Osteoblast (primary cell): ENCODE data around the gene NAE1. TPM values are rescaled to one million over a fixed set of nuclear protein-coding genes. Genes with fewer than 3 reads are reported as not detected.

Experiments
- DNase-seq: peaks from one replicate; pipeline ENCODE4 v3.0.0; 2011; ENCODE audit warnings: low spot score, mixed read lengths; ENCODE audit not compliant: insufficient read length; ENCODE audit errors: missing footprints
- H2AFZ ChIP-seq: 2 replicates; pipeline ENCODE4 v1.6.0; 2011; ENCODE audit warnings: mild to moderate bottlenecking, low read length
- H3K27ac ChIP-seq: 2 replicates; pipeline ENCODE4 v1.5.1; 2011; ENCODE audit warnings: mild to moderate bottlenecking, low read depth, low read length, moderate library complexity
- H3K27me3 ChIP-seq: 2 replicates; pipeline ENCODE4 v1.6.0; 2012; ENCODE audit warnings: mild to moderate bottlenecking, control low read depth, inconsistent platforms, low read length, moderate library complexity; ENCODE audit not compliant: insufficient read depth
- H3K36me3 ChIP-seq: 2 replicates; pipeline ENCODE4 v1.5.1; 2011; ENCODE audit warnings: mild to moderate bottlenecking, low read length, control low read depth, moderate library complexity; ENCODE audit not compliant: insufficient read depth
- H3K4me1 ChIP-seq: 2 replicates; pipeline ENCODE4 v1.5.1; 2011; ENCODE audit warnings: mild to moderate bottlenecking, low read length, control low read depth, moderate library complexity; ENCODE audit not compliant: insufficient read depth
- H3K4me2 ChIP-seq: 2 replicates; pipeline ENCODE4 v1.6.0; 2011; ENCODE audit warnings: mild to moderate bottlenecking, low read length; ENCODE audit not compliant: insufficient read depth
- H3K4me3 ChIP-seq: fragments of 200-600 bp; sonication (generic); 3 replicates; pipeline ENCODE4 v1.5.1; 2012; ENCODE audit warnings: mild to moderate bottlenecking, low read length, inconsistent platforms; ENCODE audit not compliant: insufficient read depth
- H3K79me2 ChIP-seq: 2 replicates; pipeline ENCODE4 v1.6.0; 2012; ENCODE audit warnings: mild to moderate bottlenecking, low read length, control low read depth, inconsistent platforms; ENCODE audit not compliant: insufficient read depth
- H3K9me3 ChIP-seq: 2 replicates; pipeline ENCODE4 v1.5.1; 2011; ENCODE audit warnings: low read depth, low read length, control low read depth
- H4K20me1 ChIP-seq: 2 replicates; pipeline ENCODE4 v1.6.0; 2012; ENCODE audit warnings: mild to moderate bottlenecking, low read length, control low read depth; ENCODE audit not compliant: insufficient read depth
- total RNA-seq: library from RNA; depleted of rRNA; stranded (reverse); fragments of >200 nt; gene quantifications from 2 replicates; pipeline ENCODE4 v1.2.3, GENCODE V29; 2012
- TF ChIP-seq, protein P1 (sequence below): IDR thresholded peaks from 2 replicates; pipeline ENCODE4 v1.5.1; 2011; ENCODE audit warnings: mild to moderate bottlenecking, low read depth, low read length, moderate library complexity; ENCODE audit errors: extremely low read depth

The NAE1 gene
- total RNA-seq, 1 donor, result 73.5 TPM

DNA sequence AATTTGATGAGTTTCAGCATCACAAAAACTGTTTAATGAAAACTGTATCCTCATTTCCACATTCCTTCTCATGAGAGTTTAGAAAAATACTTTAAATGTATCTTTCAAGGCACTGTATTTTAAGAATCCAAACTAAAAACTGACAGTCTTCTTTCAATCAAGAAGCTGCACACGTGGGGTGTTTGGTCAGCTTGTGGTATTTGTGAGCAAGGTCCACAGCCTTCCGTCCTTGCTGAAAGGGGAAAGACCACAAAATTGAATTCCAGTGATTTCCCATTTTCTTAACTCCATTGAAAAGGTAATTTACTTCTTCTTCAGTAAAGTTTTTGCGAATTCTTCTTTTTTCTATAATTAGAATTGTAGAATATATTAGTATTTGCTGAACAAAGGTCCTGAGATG lies 76.0 kb downstream of the NAE1 start:
- H3K27me3 ChIP-seq, result no peaks in the 10 kb centered on the region
- no peak overlapping the region for H2AFZ ChIP-seq
- DNase-seq, result no peak
- no peaks in the 10 kb centered on the region for H3K9me3 ChIP-seq
- H3K4me3 ChIP-seq, result no peak overlapping the region
- peaks cover 11% of the 10 kb centered on the region for H3K4me1 ChIP-seq
- peaks cover 10% of the 10 kb centered on the region for H4K20me1 ChIP-seq
- H3K27ac ChIP-seq, result no peak overlapping the region
- no peak overlapping the region for H3K4me2 ChIP-seq
- TF ChIP-seq, protein P1, sequence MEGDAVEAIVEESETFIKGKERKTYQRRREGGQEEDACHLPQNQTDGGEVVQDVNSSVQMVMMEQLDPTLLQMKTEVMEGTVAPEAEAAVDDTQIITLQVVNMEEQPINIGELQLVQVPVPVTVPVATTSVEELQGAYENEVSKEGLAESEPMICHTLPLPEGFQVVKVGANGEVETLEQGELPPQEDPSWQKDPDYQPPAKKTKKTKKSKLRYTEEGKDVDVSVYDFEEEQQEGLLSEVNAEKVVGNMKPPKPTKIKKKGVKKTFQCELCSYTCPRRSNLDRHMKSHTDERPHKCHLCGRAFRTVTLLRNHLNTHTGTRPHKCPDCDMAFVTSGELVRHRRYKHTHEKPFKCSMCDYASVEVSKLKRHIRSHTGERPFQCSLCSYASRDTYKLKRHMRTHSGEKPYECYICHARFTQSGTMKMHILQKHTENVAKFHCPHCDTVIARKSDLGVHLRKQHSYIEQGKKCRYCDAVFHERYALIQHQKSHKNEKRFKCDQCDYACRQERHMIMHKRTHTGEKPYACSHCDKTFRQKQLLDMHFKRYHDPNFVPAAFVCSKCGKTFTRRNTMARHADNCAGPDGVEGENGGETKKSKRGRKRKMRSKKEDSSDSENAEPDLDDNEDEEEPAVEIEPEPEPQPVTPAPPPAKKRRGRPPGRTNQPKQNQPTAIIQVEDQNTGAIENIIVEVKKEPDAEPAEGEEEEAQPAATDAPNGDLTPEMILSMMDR, result no peak
- peaks cover 5% of the 10 kb centered on the region for H3K36me3 ChIP-seq
- H3K79me2 ChIP-seq, result peaks cover 21% of the 10 kb centered on the region

DNA sequence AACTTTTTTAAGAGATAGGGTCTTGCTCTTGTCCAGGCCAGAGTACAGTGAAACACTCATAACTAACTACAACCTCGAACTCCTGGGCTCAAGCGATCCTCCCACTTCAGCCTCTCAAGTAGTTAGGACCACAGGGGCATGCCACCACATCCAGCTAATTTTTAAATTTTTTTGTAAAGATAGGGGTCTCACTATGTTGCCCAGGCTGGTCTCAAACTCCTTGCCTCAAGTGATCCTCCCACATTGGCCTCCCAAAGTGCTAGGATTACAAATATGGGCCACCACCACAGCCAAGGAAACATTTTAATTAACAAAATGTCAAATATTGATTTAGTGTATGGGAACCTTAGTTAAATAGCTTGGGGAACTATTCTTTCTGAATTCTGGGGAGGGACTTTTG lies 76.6 kb downstream of the NAE1 start:
- DNase-seq, result no peak
- H3K4me2 ChIP-seq, result no peak overlapping the region
- H2AFZ ChIP-seq, result no peak overlapping the region
- H3K36me3 ChIP-seq, result peaks cover 7% of the 10 kb centered on the region
- H4K20me1 ChIP-seq, result peaks cover 16% of the 10 kb centered on the region
- H3K27ac ChIP-seq, result no peak overlapping the region
- H3K4me1 ChIP-seq, result peaks cover 15% of the 10 kb centered on the region
- no peaks in the 10 kb centered on the region for H3K9me3 ChIP-seq
- no peak overlapping the region for H3K4me3 ChIP-seq
- H3K27me3 ChIP-seq, result no peaks in the 10 kb centered on the region
- H3K79me2 ChIP-seq, result peaks cover 27% of the 10 kb centered on the region
- TF ChIP-seq, protein P1, result no peak

DNA sequence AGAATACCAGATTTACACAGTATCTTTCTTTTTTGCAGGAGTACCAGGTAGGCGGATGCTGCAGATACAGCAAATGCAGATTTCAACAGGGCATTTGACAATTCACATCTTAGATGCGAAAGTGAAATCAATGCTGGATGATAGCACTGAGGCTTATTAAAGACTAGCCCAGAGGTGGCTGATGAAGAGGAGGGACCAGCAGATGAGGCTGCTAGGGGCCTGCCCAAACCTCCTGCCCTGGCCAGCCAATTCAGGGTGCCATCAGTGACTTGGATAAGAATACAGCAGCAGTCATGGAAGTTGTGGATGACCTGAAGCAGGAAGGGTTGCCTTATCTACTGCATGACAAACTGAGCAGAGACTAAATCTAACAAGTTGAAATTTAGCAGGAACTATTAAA lies 77.8 kb downstream of the NAE1 start:
- H3K9me3 ChIP-seq, result no peaks in the 10 kb centered on the region
- no peak overlapping the region for H2AFZ ChIP-seq
- DNase-seq, result peak; percentile 57
- TF ChIP-seq, protein P1, result no peak
- H3K27ac ChIP-seq, result no peak overlapping the region
- H3K4me1 ChIP-seq, result peaks cover 17% of the 10 kb centered on the region
- H3K27me3 ChIP-seq, result no peaks in the 10 kb centered on the region
- peaks cover 19% of the 10 kb centered on the region for H3K36me3 ChIP-seq
- H3K4me2 ChIP-seq, result no peak overlapping the region
- peaks cover 39% of the 10 kb centered on the region for H3K79me2 ChIP-seq
- H3K4me3 ChIP-seq, result no peak overlapping the region
- peaks cover 21% of the 10 kb centered on the region for H4K20me1 ChIP-seq

Other genes starting within 250 kb of the NAE1 start
- 24.6 and 29.8 TPM in 2 replicates for gene CMTM3, start 226.3 kb downstream of the NAE1 start, total RNA-seq
- 42.7 and 52.5 TPM in 2 replicates for gene CMTM4, start 134.2 kb downstream of the NAE1 start, total RNA-seq
- gene DYNC1LI2, start 79.4 kb downstream of the NAE1 start, total RNA-seq, result 157 and 183 TPM in 2 replicates
- 0.29 and 0.36 TPM in 2 replicates for gene TERB1, start 29.4 kb downstream of the NAE1 start, total RNA-seq
- gene CA7, start 13.4 kb upstream of the NAE1 start, total RNA-seq, result not detected in 2 replicates
- 11.5 and 13.8 TPM in 2 replicates for gene PDP2, start 49.5 kb upstream of the NAE1 start, total RNA-seq
- gene CDH16, start 87.9 kb upstream of the NAE1 start, total RNA-seq, result not detected in 2 replicates
- 3.2 and 4.3 TPM in 2 replicates for gene RRAD, start 94.6 kb upstream of the NAE1 start, total RNA-seq
- 90.8 and 97.4 TPM in 2 replicates for gene CIAO2B, start 103.4 kb upstream of the NAE1 start, total RNA-seq
- gene CES2, start 104.5 kb upstream of the NAE1 start, total RNA-seq, result 38.6 and 42.3 TPM in 2 replicates
- gene CES3, start 130.3 kb upstream of the NAE1 start, total RNA-seq, result 0.29 TPM in 1 of 2 replicates, not detected in the other
- gene CES4A, start 157.6 kb upstream of the NAE1 start, total RNA-seq, result 1.5 and 1.8 TPM in 2 replicates
- gene CBFB, start 198.2 kb upstream of the NAE1 start, total RNA-seq, result 61.3 and 63.0 TPM in 2 replicates